ENCODE results near the gene ASB18.

DNA sequence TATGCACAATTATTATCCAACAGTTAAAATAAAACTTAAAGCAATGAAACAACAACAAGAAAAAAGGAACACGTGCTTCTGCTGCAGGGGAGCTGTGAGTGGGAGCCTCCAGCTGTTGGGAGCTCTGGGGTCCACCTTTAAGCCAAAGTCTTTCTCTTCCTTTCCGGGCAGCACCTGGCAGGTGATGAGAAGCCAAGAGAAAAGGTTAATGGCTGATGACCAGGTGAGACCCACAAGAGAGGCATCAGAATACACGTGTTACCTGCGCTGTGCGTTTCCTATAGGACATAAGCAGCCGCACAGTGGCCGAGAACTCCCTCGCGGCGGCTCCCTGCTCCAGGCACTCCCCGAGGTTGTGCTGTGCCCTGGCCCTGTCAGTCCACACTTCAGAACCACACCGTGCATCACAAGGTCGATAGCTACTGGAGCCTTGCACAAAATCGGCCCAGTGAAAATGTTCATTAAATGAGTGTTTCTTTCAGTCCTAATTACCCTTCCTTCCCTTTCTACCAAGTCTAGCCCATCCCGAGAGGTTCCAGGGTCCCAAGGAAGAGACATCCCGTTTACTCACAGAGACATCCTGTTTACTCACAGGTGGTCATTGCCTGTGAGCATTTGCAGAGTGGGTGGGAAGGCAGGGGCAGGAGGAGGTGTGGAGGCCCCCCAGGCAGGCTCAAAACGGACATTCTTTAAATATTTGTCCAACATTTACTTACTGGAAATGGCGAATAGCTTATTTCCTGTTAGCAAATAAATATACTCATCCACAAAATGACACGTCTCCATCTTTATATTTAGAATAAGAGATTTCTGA lies 44.9 kb upstream of the ASB18 start:
- TF ChIP-seq, protein P1, sequence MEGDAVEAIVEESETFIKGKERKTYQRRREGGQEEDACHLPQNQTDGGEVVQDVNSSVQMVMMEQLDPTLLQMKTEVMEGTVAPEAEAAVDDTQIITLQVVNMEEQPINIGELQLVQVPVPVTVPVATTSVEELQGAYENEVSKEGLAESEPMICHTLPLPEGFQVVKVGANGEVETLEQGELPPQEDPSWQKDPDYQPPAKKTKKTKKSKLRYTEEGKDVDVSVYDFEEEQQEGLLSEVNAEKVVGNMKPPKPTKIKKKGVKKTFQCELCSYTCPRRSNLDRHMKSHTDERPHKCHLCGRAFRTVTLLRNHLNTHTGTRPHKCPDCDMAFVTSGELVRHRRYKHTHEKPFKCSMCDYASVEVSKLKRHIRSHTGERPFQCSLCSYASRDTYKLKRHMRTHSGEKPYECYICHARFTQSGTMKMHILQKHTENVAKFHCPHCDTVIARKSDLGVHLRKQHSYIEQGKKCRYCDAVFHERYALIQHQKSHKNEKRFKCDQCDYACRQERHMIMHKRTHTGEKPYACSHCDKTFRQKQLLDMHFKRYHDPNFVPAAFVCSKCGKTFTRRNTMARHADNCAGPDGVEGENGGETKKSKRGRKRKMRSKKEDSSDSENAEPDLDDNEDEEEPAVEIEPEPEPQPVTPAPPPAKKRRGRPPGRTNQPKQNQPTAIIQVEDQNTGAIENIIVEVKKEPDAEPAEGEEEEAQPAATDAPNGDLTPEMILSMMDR (IDR thresholded peaks at IDR 0.05) = no peak
- TF ChIP-seq EP300 (IDR thresholded peaks at IDR 0.05) (no peak), POLR2A (IDR thresholded peaks at IDR 0.05) (no peak)

All from tibial nerve (tissue), 4 donors.